Stimulated activated CD8-positive, alpha-beta memory T cell treated with anti-CD3 and anti-CD28 coated beads, Interleukin-2, amount 100 ng/mL, for 48 hours (primary cell): ENCODE results near the gene GMCL2.
"Not testable (repeated sequence)": the region's sequence is repeated elsewhere in the genome, so short reads cannot be mapped to it uniquely, and the experiment has no call there.

ENCODE experiments used
- DNase-seq, 2 donors: peaks; one replicate each; pipeline ENCODE4 v3.0.0-alpha.2; 2020; ENCODE audit warnings: low read depth in 2 of 2

The GMCL2 gene

GRCh38 chr5:178187014-178187413, at the start of gene GMCL2:
Gene GMCL2 (minus strand): TSS chr5:178187371. CDS start chr5:178187299, 72 bp downstream.
- no peak for DNase-seq

- DNase-seq, result no peak
Measured at GRCh38 chr5:178236679-178237078, 49.5 kb upstream of the GMCL2 start.

- no peak for DNase-seq
Measured at GRCh38 chr5:178236126-178236525, 49.0 kb upstream of the GMCL2 start.

- DNase-seq, result no peak
Measured at GRCh38 chr5:178235588-178235974, 48.4 kb upstream of the GMCL2 start.

GRCh38 chr5:178234750-178235587, 47.8 kb upstream of the GMCL2 start:
- DNase-seq, result peak; percentile 74 to 77

- no peak for DNase-seq
Measured at GRCh38 chr5:178234121-178234749, 47.1 kb upstream of the GMCL2 start.

- no peak for DNase-seq
Measured at GRCh38 chr5:178232920-178233429, 45.8 kb upstream of the GMCL2 start.

- peak; percentile 55 to 62 for DNase-seq
Measured at GRCh38 chr5:178232124-178232919, 45.2 kb upstream of the GMCL2 start, which contains the start of gene PHYKPL. Gene PHYKPL (minus strand): TSS chr5:178232802. CDS start chr5:178232550, 252 bp downstream.

GRCh38 chr5:178231539-178232123, 44.5 kb upstream of the GMCL2 start:
- DNase-seq, result no peak

GRCh38 chr5:178230879-178231538, 43.8 kb upstream of the GMCL2 start:
- DNase-seq, result no peak

GRCh38 chr5:178229861-178230260, 42.7 kb upstream of the GMCL2 start:
- DNase-seq, result no peak

GRCh38 chr5:178229111-178229510, 41.9 kb upstream of the GMCL2 start:
- not testable (repeated sequence) for DNase-seq

- no peak for DNase-seq
Measured at GRCh38 chr5:178228609-178229008, 41.4 kb upstream of the GMCL2 start.

- no peak for DNase-seq
Measured at GRCh38 chr5:178227929-178228328, 40.8 kb upstream of the GMCL2 start.

- DNase-seq, result no peak
Measured at GRCh38 chr5:178227138-178227659, 40.0 kb upstream of the GMCL2 start.

- DNase-seq, result no peak
Measured at GRCh38 chr5:178225174-178225573, 38.0 kb upstream of the GMCL2 start.

GRCh38 chr5:178224403-178224802, 37.2 kb upstream of the GMCL2 start:
- DNase-seq, result no peak

- DNase-seq, result no peak
Measured at GRCh38 chr5:178223828-178224335, 36.7 kb upstream of the GMCL2 start.

GRCh38 chr5:178223196-178223773, 36.1 kb upstream of the GMCL2 start:
- DNase-seq, result no peak

- no peak for DNase-seq
Measured at GRCh38 chr5:178222292-178222691, 35.1 kb upstream of the GMCL2 start.
